ENCODE data around the gene CACNA2D3.

GRCh38 chr3:54196360-54196991 is 74.1 kb downstream of the CACNA2D3 start:
- TF ChIP-seq POLR2A (IDR thresholded peaks at IDR 0.05; ENCODE audit: low read length): no peak
- no peak for TF ChIP-seq GATA1 (IDR thresholded peaks at IDR 0.05; ENCODE audit: low read depth, low read length)
